GM19193 (cell line): Measurements from ENCODE around the gene VPS45.

Source experiments
- POLR2A ChIP-seq: IDR thresholded peaks from 4 replicates; pipeline ENCODE4 v1.6.1; 2011; ENCODE audit not compliant: insufficient read depth, insufficient read length; ENCODE audit errors: extremely low read depth

The VPS45 gene

GRCh38 chr1:150146849-150147542, 79.4 kb downstream of the VPS45 start:
- TF ChIP-seq POLR2A: no peak

GRCh38 chr1:150148837-150149270, 81.3 kb downstream of the VPS45 start:
- TF ChIP-seq POLR2A: no peak

DNA sequence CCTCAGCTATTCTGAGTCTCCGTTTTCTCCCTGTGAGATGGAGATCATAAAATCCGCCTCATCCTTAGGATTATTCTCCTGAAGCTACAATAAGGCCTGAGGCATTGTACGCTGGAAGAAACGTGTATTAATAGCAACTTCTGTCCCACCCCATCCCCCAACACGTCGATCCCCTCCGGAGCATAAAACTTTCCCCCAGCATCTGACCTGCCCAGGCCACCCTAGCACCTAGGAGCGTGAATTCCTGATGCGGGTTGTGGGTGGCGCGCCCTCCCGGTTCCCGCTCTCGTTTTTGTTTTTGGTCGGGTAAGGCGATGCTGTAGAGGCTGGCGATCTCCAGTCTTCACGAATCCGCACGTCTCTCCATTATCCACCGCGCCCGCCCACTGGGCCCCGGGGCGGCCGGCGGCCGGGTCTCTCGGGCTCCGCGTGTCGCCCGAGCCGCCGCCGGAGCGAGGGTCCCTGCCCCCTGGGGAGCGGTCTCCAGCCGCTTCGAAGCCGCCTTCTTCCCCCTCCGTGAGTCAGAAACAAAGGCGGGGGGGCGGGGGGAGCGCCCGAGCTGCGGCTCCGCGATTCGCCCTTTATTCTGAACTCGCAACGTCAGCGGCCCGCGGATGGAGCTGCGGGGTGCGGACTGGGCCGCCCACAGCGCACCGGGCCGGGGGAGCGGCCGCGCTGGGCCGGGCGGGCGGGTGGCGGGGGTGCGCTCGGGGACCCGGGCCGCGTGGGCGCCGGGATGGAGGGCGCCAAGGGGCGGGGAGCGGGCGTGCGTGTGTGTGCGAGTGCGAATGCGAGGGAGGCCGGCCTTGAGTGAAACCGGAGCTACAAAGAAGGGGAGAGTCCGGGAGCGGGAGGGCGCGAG, 81.9 kb downstream of the VPS45 start, which contains the start of gene PLEKHO1:
PLEKHO1 (plus strand) TSS at position 646 of the 862 bp plus-strand sequence. CDS start 342 bp downstream, outside the sequence.
- TF ChIP-seq POLR2A: peak; percentile 46

- TF ChIP-seq POLR2A: no peak
Measured at GRCh38 chr1:150150133-150151021, 82.8 kb downstream of the VPS45 start.

GRCh38 chr1:150151291-150152181, 84.0 kb downstream of the VPS45 start:
- TF ChIP-seq POLR2A: peak; percentile 69

DNA sequence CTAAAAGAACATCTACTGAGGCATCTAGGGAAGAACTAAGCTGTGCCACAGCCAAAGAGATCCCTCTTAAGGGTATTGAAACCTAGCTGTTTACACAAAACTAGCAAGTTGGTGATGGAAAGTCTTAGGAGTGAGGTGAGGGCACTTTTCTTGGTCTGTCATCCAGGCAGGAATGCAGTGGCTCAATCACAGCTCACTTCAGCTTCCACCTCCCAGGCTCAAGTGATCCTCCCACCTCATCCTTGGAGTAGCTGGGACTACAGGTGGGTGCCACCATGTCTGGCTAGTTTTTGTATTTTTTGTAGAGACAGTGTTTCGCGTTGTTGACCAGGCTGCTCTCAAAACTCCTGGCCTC, 84.6 kb downstream of the VPS45 start:
- no peak for TF ChIP-seq POLR2A

DNA sequence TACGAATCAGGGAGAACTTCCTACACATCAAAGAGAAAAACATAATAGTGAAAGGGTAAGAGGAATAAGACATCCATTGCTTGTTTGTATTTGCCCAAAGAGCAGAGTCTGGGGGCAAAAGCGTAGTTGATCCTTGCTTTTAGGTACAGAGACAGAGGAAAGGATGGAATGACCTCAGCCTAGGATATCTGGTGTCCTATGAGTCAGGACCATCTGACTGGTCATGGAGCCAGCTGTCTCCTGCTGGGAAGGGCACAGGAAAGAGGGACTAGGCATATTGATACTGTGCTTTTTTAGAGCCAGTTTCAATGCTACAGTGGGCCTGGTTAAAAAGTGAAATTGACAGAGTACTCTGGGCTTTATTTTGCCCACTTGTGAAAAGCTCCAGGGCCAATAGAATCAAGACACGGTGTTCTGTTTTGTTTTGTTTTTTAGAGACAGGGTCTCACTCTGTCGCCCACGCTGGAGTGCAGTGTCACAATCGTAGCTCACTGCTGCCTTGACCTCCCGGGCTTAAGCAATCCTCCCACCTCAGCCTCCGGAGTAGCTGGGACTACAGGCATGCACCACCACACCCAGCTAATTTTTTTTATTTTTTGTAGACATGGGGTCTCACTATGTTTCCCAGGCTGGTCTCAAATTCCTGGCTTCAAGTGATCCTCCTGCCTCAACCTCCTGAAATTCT, 85.3 kb downstream of the VPS45 start:
- no peak for TF ChIP-seq POLR2A

DNA sequence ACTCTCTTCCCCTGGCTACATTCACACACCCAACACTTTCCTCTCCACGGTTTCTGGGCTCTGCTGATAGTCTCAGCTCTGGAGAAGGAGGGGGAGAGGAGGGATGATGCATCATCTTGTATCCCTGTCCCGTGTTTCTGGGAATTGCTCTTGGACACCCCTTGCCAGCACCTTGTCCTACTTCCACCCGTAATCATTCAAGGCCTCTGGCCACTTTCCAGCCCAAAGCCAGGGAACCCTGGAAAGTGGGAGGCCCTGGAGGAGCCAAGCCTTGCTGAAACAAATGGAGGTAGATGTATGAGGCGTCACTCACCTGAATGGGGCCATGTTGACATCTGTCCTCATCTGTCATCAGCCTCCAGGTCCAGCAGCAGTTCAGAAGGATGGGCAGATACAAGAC, 86.6 kb downstream of the VPS45 start:
- TF ChIP-seq POLR2A: no peak

GRCh38 chr1:150155413-150156071, 88.0 kb downstream of the VPS45 start:
- no peak for TF ChIP-seq POLR2A

- TF ChIP-seq POLR2A: no peak
Measured at GRCh38 chr1:150156868-150157603, 89.5 kb downstream of the VPS45 start.

DNA sequence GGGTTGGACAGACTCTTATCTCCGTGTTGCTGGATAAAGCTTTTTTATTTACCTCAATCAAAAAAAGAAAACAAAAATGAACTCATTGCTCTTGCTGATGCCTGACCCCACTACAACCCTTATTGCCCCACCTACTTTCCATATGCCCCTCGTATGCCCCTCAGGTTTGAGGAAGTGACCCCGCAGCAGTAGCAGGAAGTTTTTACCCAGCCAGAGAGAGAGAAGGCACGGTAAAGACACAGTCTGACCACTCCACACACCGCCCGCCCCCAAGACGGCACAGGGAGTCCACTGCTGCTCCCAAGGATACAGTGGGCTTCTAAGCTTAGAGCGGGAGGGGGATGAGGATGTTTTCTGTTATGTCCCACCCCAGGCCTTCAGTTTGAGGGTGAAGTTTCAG, 92.0 kb downstream of the VPS45 start:
- TF ChIP-seq POLR2A: peak; percentile 69

- no peak for TF ChIP-seq POLR2A
Measured at GRCh38 chr1:150160964-150161621, 93.5 kb downstream of the VPS45 start.
